MM.1S (cell line): Measurements from ENCODE around the gene NKAPL.

Experiments used
- DNase-seq: peaks from one replicate; pipeline ENCODE4 v3.0.0-alpha.2; 2015
- H2AFZ ChIP-seq: fragments of 300-600 bp; sonication (generic); 2 replicates; pipeline ENCODE4 v1.6.0; 2016; ENCODE audit warnings: antibody characterized with exemption, low read length
- H3F3A ChIP-seq: fragments of 300-600 bp; sonication (generic); 2 replicates; pipeline ENCODE4 v1.6.1; 2016; ENCODE audit warnings: mild to moderate bottlenecking, antibody characterized with exemption, low read length, moderate library complexity, mixed read lengths; ENCODE audit not compliant: insufficient read depth
- H3K27ac ChIP-seq: fragments of 300-600 bp; sonication (generic); 2 replicates; pipeline ENCODE4 v1.5.1; 2016; ENCODE audit warnings: mild to moderate bottlenecking, low read length
- H3K27me3 ChIP-seq: fragments of 300-600 bp; sonication (generic); replicated peaks from 2 replicates; pipeline ENCODE4 v1.6.0; 2016; ENCODE audit warnings: low read length; ENCODE audit not compliant: insufficient read depth
- H3K36me3 ChIP-seq: fragments of 300-600 bp; sonication (generic); replicated peaks from 2 replicates; pipeline ENCODE4 v1.6.1; 2016; ENCODE audit warnings: mild to moderate bottlenecking, low read length, mixed read lengths; ENCODE audit not compliant: insufficient read depth
- H3K4me1 ChIP-seq: fragments of 300-600 bp; sonication (generic); 2 replicates; pipeline ENCODE4 v1.6.1; 2016; ENCODE audit warnings: low read length, mixed read lengths
- H3K4me2 ChIP-seq: fragments of 300-600 bp; sonication (generic); 2 replicates; pipeline ENCODE4 v1.6.0; 2016; ENCODE audit warnings: low read depth, low read length
- H3K4me3 ChIP-seq: fragments of 300-600 bp; sonication (generic); 2 replicates; pipeline ENCODE4 v1.5.1; 2016; ENCODE audit warnings: low read length, mixed read lengths
- H3K79me2 ChIP-seq: fragments of 300-600 bp; sonication (generic); 2 replicates; pipeline ENCODE4 v1.6.1; 2016; ENCODE audit warnings: mixed run types, low read length, mixed read lengths
- H3K9ac ChIP-seq: fragments of 300-600 bp; sonication (generic); 2 replicates; pipeline ENCODE4 v1.6.1; 2016; ENCODE audit warnings: low read length, mixed read lengths
- H3K9me2 ChIP-seq: fragments of 300-600 bp; sonication (generic); replicated peaks from 2 replicates; pipeline ENCODE4 v1.6.1; 2016; ENCODE audit warnings: mild to moderate bottlenecking, low read length, mixed read lengths; ENCODE audit not compliant: insufficient read depth
- H3K9me3 ChIP-seq: fragments of 300-600 bp; sonication (generic); replicated peaks from 2 replicates; pipeline ENCODE4 v1.6.1; 2016; ENCODE audit warnings: mild to moderate bottlenecking, low read length, mixed read lengths; ENCODE audit not compliant: insufficient read depth
- H4K20me1 ChIP-seq: fragments of 300-600 bp; sonication (generic); 2 replicates; pipeline ENCODE4 v1.6.1; 2016; ENCODE audit warnings: mild to moderate bottlenecking, low read length, moderate library complexity, mixed read lengths; ENCODE audit not compliant: insufficient read depth
- CTCF ChIP-seq: fragments of 300-600 bp; sonication (generic); IDR thresholded peaks from 2 replicates; pipeline ENCODE4 v1.5.1; 2016; ENCODE audit warnings: antibody characterized with exemption, low read length, mixed read lengths
- EZH2 ChIP-seq: fragments of 300-600 bp; sonication (generic); optimal IDR thresholded peaks from 2 replicates; pipeline ENCODE3; 2017; ENCODE audit warnings: low read depth, mild to moderate bottlenecking, antibody characterized with exemption, low read length, mixed read lengths
- EZH2phosphoT487 ChIP-seq: fragments of 300-600 bp; sonication (generic); IDR thresholded peaks from 2 replicates; pipeline ENCODE4 v1.6.1; 2018; ENCODE audit warnings: antibody characterized with exemption, low read length

Gene NKAPL

GRCh38 chr6:28282926-28283325 lies 23.8 kb downstream of the NKAPL start:
- TF ChIP-seq CTCF: no peak
- TF ChIP-seq EZH2phosphoT487: no peak
- no peak for TF ChIP-seq EZH2
- Histone ChIP-seq H3K4me2 (no peak overlapping the region), H3K9ac (no peak overlapping the region), H3K27ac (no peak overlapping the region), H3K36me3 (no peaks in the 10 kb centered on the region), H3F3A (no peaks in the 10 kb centered on the region), H3K27me3 (no peaks in the 10 kb centered on the region), H3K9me2 (no peaks in the 10 kb centered on the region), H3K79me2 (no peaks in the 10 kb centered on the region), H3K9me3 (no peaks in the 10 kb centered on the region), H4K20me1 (no peaks in the 10 kb centered on the region), H3K4me3 (no peak overlapping the region), H3K4me1 (no peaks in the 10 kb centered on the region), H2AFZ (no peak overlapping the region)
- DNase-seq: no peak

- Histone ChIP-seq H3K9me3 (no peaks in the 10 kb centered on the region), H3K4me3 (no peak overlapping the region), H3K4me1 (peaks cover 29% of the 10 kb centered on the region), H3K79me2 (no peaks in the 10 kb centered on the region), H3K27me3 (0 out of 2 replicates have a peak, but pooled peaks cover 8% of the 10 kb centered on the region), H2AFZ (no peak overlapping the region), H3K4me2 (no peak overlapping the region), H3K9me2 (no peaks in the 10 kb centered on the region), H3K36me3 (no peaks in the 10 kb centered on the region), H3F3A (peaks cover 12% of the 10 kb centered on the region), H4K20me1 (no peaks in the 10 kb centered on the region), H3K27ac (no peak overlapping the region), H3K9ac (no peak overlapping the region)
- no peak for DNase-seq
- no peak for TF ChIP-seq CTCF
- no peak for TF ChIP-seq EZH2phosphoT487
- TF ChIP-seq EZH2: no peak
Measured at GRCh38 chr6:28291573-28291972, 32.5 kb downstream of the NKAPL start.

- no peaks in the 10 kb centered on the region for H3K36me3 ChIP-seq
Measured at GRCh38 chr6:28295326-28295725, 36.2 kb downstream of the NKAPL start.

More at GRCh38 chr6:28295326-28295725, 36.2 kb downstream of the NKAPL start:
- Histone ChIP-seq H3K9me3 (no peaks in the 10 kb centered on the region), H4K20me1 (no peaks in the 10 kb centered on the region), H3F3A (peaks cover 12% of the 10 kb centered on the region), H3K27me3 (peaks cover 18% of the 10 kb centered on the region; the same call in 1 of the 2 replicates), H3K4me1 (peaks cover 29% of the 10 kb centered on the region), H2AFZ (no peak overlapping the region), H3K9me2 (no peaks in the 10 kb centered on the region), H3K9ac (no peak overlapping the region), H3K27ac (no peak overlapping the region), H3K4me2 (peak overlapping the region; percentile 84), H3K79me2 (no peaks in the 10 kb centered on the region), H3K4me3 (peak overlapping the region; percentile 16; the same call in 1 of the 2 replicates)
- TF ChIP-seq EZH2phosphoT487 (no peak), CTCF (no peak), EZH2 (no peak)
- DNase-seq: peak; percentile 72
